ENCODE data around the gene FHIP2A.

FHIP2A gene

DNA sequence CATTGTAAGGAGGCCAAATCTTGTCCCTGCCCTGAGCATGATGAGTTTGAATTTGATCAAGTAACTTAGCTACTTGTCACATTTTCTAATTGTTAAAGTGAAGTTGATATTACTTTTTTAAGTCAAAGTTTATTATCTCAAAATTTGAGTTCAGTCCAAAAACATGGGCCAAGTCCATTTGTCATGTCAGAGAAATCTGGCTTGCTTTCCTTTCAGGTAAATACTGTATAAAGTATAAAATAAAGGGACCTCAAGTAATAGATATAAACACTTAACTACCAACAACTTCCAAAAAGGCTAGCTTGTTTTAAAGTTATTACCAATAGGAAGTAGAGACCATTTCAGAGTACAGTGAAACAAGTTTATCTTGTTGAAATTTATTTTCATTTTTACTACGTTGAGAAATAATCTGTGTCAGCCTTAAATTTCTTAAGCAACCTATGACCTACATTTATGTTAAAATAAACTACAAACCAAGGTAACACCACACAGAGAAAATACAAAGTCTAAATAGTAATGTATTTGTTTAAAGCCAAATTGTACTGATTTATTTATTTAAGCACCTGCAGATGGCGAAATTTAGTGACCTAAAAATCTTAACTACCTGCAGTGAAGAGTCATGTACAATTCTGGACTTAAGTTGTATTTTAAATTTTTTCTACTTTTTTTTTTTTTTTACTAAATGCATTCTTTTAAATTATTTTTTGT lies 36.5 kb downstream of the FHIP2A start:
- H2AFZ ChIP-seq (ENCODE audit: low read length): no peak overlapping the region
- H3K27ac ChIP-seq (ENCODE audit: low read depth, low read length, poor library complexity, severe bottlenecking): no peak overlapping the region
- H3K4me1 ChIP-seq (ENCODE audit: insufficient read depth, low read length, severe bottlenecking): no peaks in the 10 kb centered on the region
- H3K9ac ChIP-seq (ENCODE audit: low read length): no peak overlapping the region
- no peak for TF ChIP-seq EZH2 (IDR thresholded peaks at IDR 0.05; ENCODE audit: borderline replicate concordance, low read length)
- TF ChIP-seq, protein P1, sequence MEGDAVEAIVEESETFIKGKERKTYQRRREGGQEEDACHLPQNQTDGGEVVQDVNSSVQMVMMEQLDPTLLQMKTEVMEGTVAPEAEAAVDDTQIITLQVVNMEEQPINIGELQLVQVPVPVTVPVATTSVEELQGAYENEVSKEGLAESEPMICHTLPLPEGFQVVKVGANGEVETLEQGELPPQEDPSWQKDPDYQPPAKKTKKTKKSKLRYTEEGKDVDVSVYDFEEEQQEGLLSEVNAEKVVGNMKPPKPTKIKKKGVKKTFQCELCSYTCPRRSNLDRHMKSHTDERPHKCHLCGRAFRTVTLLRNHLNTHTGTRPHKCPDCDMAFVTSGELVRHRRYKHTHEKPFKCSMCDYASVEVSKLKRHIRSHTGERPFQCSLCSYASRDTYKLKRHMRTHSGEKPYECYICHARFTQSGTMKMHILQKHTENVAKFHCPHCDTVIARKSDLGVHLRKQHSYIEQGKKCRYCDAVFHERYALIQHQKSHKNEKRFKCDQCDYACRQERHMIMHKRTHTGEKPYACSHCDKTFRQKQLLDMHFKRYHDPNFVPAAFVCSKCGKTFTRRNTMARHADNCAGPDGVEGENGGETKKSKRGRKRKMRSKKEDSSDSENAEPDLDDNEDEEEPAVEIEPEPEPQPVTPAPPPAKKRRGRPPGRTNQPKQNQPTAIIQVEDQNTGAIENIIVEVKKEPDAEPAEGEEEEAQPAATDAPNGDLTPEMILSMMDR (IDR thresholded peaks at IDR 0.05; ENCODE audit: low read length): no peak
- H3K9me2 ChIP-seq (ENCODE audit: low read depth, low read length): no peaks in the 10 kb centered on the region
- H3K9me3 ChIP-seq (ENCODE audit: low read length): no peaks in the 10 kb centered on the region
- H3F3A ChIP-seq (ENCODE audit: insufficient read depth, low read length): no peaks in the 10 kb centered on the region
- no peak overlapping the region for H3K4me3 ChIP-seq (ENCODE audit: low read depth, low read length, poor library complexity, severe bottlenecking)
- no peaks in the 10 kb centered on the region for H3K79me2 ChIP-seq (ENCODE audit: insufficient read depth, low read length)
- no peak overlapping the region for H3K4me2 ChIP-seq (ENCODE audit: low read length)
- no peaks in the 10 kb centered on the region for H3K27me3 ChIP-seq (ENCODE audit: insufficient read depth, low read length)
- peaks cover 15% of the 10 kb centered on the region; the same call in 1 of the 2 replicates for H3K36me3 ChIP-seq (ENCODE audit: insufficient read depth, low read length)
- H4K20me1 ChIP-seq (ENCODE audit: insufficient read depth, low read length): no peaks in the 10 kb centered on the region

- Histone ChIP-seq H2AFZ (ENCODE audit: low read length) (no peak overlapping the region), H3K27ac (ENCODE audit: low read depth, low read length, poor library complexity, severe bottlenecking) (no peak overlapping the region), H4K20me1 (ENCODE audit: insufficient read depth, low read length) (no peaks in the 10 kb centered on the region), H3K9ac (ENCODE audit: low read length) (no peak overlapping the region), H3K9me3 (ENCODE audit: low read length) (no peaks in the 10 kb centered on the region), H3K4me3 (ENCODE audit: low read depth, low read length, poor library complexity, severe bottlenecking) (no peak overlapping the region), H3K36me3 (ENCODE audit: insufficient read depth, low read length) (peaks cover 15% of the 10 kb centered on the region; the same call in 1 of the 2 replicates), H3K79me2 (ENCODE audit: insufficient read depth, low read length) (no peaks in the 10 kb centered on the region), H3K9me2 (ENCODE audit: low read depth, low read length) (no peaks in the 10 kb centered on the region), H3K4me1 (ENCODE audit: insufficient read depth, low read length, severe bottlenecking) (no peaks in the 10 kb centered on the region), H3F3A (ENCODE audit: insufficient read depth, low read length) (no peaks in the 10 kb centered on the region), H3K4me2 (ENCODE audit: low read length) (no peak overlapping the region), H3K27me3 (ENCODE audit: insufficient read depth, low read length) (no peaks in the 10 kb centered on the region)
- TF ChIP-seq, protein P1 (IDR thresholded peaks at IDR 0.05; ENCODE audit: low read length): no peak
- no peak for TF ChIP-seq EZH2 (IDR thresholded peaks at IDR 0.05; ENCODE audit: borderline replicate concordance, low read length)
Measured at GRCh38 chr10:114859222-114859621, 37.6 kb downstream of the FHIP2A start.

DNA sequence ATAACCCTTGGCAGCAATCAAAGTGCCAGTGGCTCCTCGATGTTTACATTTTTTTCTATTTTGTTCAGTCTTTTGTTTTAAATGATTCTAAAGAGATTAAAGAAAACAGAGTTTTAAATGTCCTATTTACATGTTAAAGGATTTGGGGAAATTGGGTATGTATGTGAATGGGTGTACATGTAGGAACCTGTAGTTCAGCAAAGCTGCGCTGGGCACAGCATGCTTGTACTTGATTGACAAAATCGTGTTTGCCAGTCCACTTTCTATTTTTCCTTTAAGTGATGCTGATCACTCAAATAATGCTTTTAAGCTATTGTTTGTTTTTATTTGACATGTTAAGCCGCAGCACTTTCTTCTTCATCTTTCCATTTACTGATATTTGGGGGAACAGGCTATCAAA lies 40.9 kb downstream of the FHIP2A start:
- H2AFZ ChIP-seq (ENCODE audit: low read length): no peak overlapping the region

More for the DNA sequence above, 40.9 kb downstream of the FHIP2A start:
- Histone ChIP-seq H3K9me2 (ENCODE audit: low read depth, low read length) (no peaks in the 10 kb centered on the region), H3K9ac (ENCODE audit: low read length) (no peak overlapping the region), H3K79me2 (ENCODE audit: insufficient read depth, low read length) (no peaks in the 10 kb centered on the region), H3K9me3 (ENCODE audit: low read length) (no peaks in the 10 kb centered on the region), H3K4me3 (ENCODE audit: low read depth, low read length, poor library complexity, severe bottlenecking) (no peak overlapping the region), H3F3A (ENCODE audit: insufficient read depth, low read length) (no peaks in the 10 kb centered on the region), H4K20me1 (ENCODE audit: insufficient read depth, low read length) (no peaks in the 10 kb centered on the region), H3K27me3 (ENCODE audit: insufficient read depth, low read length) (no peaks in the 10 kb centered on the region), H3K36me3 (ENCODE audit: insufficient read depth, low read length) (peaks cover 8% of the 10 kb centered on the region; the same call in 1 of the 2 replicates), H3K4me1 (ENCODE audit: insufficient read depth, low read length, severe bottlenecking) (no peaks in the 10 kb centered on the region), H3K4me2 (ENCODE audit: low read length) (no peak overlapping the region), H3K27ac (ENCODE audit: low read depth, low read length, poor library complexity, severe bottlenecking) (no peak overlapping the region)
- no peak for TF ChIP-seq EZH2 (IDR thresholded peaks at IDR 0.05; ENCODE audit: borderline replicate concordance, low read length)
- TF ChIP-seq, protein P1 (IDR thresholded peaks at IDR 0.05; ENCODE audit: low read length): no peak
